NCI-H345 treated with DMSO at 0.1 percent for 48 hours (cell line): ENCODE results near the gene WASF2.
A peak's percentile ranks its signal among the peaks of the same experiment; 100 is the strongest.

Experiments
- DNase-seq: peaks from one replicate; lab custom pipeline; 2025; ENCODE audit not compliant: unreplicated experiment; lab: John Stamatoyannopoulos, UW

The WASF2 gene

DNA sequence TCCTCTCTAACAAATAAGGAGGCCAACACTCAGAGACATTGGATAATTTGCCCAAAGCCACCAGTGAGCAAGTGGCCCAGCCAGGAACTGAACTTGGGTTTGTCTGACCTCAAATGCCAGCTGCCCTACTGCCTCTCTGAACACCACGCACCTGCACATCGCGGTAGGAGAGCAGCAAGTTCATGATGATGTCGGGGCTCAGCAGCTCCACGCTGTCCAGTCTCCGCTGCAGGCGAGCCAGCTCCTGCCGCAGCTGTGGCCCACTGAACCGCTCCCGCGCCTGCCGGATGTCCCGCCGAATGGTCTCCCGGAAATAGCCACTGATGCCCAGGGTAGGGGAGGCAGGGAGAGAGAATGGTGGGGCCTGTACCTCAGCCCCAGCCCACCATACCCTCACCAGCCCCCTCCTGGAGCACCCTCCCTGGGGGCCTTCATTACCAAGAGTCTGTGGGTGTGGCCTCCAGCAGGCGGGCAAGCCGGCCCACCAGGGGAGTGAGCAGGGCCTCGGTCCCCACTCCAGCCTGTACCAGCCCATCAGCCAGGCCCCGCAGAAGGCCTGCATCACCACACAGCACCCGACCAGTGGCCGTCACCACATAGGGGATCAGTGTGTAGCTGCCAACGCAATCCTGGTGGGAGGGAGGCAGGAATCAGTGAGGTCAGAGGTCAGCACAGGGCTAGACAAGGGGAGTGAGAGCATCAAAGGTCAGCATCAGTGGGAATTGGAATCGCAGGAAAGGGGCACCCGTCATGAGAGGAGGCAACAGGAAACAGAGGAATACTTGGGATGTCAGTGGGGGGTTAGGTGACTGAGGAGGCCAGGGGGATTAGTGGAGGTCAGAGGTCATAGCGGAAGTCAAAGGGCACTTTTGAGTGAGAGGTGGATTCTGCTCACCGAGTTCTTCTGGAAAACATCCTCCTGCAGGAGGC lies 125.9 kb downstream of the WASF2 start:
- DNase-seq: no peak

GRCh38 chr1:27361553-27361952 lies 128.4 kb downstream of the WASF2 start:
- DNase-seq: no peak

GRCh38 chr1:27361044-27361402 lies 128.9 kb downstream of the WASF2 start:
- no peak for DNase-seq

GRCh38 chr1:27360159-27361043 lies 129.6 kb downstream of the WASF2 start:
- DNase-seq: no peak

GRCh38 chr1:27359822-27360158 lies 130.2 kb downstream of the WASF2 start:
- DNase-seq: no peak

DNA sequence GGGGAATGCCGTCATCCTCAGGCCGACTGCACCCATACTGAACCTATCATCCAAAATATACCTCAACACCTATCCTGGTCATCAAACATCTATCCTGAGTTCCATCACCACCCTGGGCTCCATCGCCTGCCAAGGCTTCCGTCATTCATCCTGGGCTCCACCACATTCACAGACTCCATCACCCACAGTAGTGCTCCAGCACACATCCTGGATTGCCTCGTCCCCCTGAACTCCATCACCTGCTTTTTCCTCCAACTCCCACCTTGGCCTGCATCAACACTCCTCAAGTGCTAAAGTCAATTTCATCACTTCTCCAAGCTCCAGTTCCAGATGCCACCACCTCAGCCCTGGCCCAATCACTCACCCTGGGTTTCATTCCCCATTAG lies 131.0 kb downstream of the WASF2 start:
- DNase-seq: no peak

- DNase-seq: no peak
These were observed 131.7 kb downstream of the WASF2 start for GRCh38 chr1:27358038-27358927.

DNA sequence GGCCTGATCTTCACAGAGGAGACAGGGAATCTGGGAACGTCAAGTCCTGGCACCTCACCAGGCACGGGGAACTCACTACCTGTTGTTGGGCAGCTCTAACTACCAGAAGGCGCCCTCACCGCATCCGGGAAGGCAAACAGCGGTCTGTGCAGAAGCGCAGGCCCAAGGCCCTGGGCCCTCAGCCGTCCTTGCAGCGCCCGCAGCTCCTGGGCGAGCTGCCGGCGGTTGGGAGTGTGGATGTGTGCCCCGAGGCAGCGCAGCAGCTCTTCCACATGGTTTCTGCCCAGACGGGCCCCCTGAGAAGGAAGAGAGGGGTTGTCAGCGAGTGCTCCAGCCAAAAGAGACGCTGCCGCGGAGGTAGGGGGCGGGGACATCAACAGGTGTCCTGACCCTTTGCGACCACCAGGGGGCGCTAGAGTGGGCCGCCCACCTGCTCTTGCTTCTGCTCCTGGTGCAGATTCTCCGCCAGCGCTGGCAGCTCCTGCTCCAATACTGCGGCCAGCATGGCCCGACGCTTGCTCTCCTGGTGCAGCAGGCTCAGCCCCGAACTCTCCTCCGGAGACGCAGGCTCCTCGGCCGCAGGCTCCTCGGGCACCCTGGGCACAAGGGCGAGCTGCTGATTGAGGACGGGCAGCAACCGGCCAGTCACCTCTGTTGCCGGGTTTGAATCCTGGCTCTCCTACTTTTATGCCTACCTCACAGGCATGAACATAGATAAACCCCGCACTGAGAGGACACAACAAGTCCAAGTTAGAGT lies 132.5 kb downstream of the WASF2 start:
- DNase-seq: peak; percentile 37

GRCh38 chr1:27356619-27357280 lies 133.2 kb downstream of the WASF2 start:
- DNase-seq: no peak

DNA sequence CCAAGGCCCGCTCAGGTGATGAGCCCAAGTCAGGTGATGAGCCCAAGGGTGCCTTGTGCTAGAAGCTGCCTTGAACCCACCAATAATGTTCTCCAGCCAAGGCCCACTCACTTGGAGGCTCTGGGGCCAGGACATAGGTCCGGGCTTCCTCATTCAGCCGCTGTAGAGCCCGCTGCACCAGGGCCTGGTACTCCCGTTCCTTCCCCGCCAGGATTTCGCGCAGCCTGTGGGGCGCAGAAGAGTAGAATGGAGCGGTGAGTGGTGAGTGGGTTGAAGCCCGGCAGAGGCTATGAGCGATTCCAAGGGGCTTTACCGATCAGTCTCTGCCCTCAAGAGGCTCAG lies 133.7 kb downstream of the WASF2 start:
- no peak for DNase-seq

- DNase-seq: no peak
These were observed 134.3 kb downstream of the WASF2 start for GRCh38 chr1:27355683-27356082.
